HepG2 (cell line): ENCODE measurements around the gene CHMP6. TPM values are rescaled to one million over a fixed set of nuclear protein-coding genes. Genes with fewer than 3 reads are reported as not detected.

Experiments used
- AGO2 ChIP-seq: fragments of 200-400 bp; formaldehyde crosslinking; optimal IDR thresholded peaks from 2 replicates; pipeline ENCODE3; 2017; ENCODE audit warnings: mild to moderate bottlenecking, low read depth, low read length, moderate library complexity
- CHD4 ChIP-seq: fragments of 200-600 bp; sonication (generic); IDR thresholded peaks from 2 replicates; pipeline ENCODE4 v1.7.0; 2017; ENCODE audit warnings: mild to moderate bottlenecking, low read length, borderline replicate concordance
- CREM ChIP-seq, 2 experiments: sonication (generic) in 1 of 2; formaldehyde crosslinking in 1 of 2; IDR thresholded peaks; 2 replicates each; pipeline versions ENCODE4 v1.4.0 to v1.6.1; 2016 to 2020; ENCODE audit warnings: antibody characterized with exemption in 1 of 2, mild to moderate bottlenecking in 1 of 2, missing genetic modification reagents in 1 of 2
- GABPA ChIP-seq, 2 experiments: IDR thresholded peaks; 2 replicates each; pipeline ENCODE4 v1.6.1; 2011 to 2016; ENCODE audit warnings: low read depth in 2 of 2, low read length in 1 of 2, missing biosample characterization in 1 of 2, missing genetic modification characterization in 1 of 2
- HNRNPLL ChIP-seq: fragments of 200-400 bp; formaldehyde crosslinking; IDR thresholded peaks from 2 replicates; pipeline ENCODE4 v1.6.1; 2017; ENCODE audit warnings: mild to moderate bottlenecking, low read depth, low read length; ENCODE audit not compliant: poor library complexity, severe bottlenecking
- LCORL ChIP-seq, 2 experiments: fragments of 450-650 bp in 1 of 2; sonication (generic) in 1 of 2; formaldehyde crosslinking in 1 of 2; IDR thresholded peaks; 2 replicates each; pipeline versions ENCODE4 v1.5.0 to v1.6.1; 2017 to 2020; ENCODE audit warnings: antibody characterized with exemption in 1 of 2, missing genetic modification reagents in 1 of 2
- MAF1 ChIP-seq: sonication (generic); formaldehyde crosslinking; IDR thresholded peaks from 2 replicates; pipeline ENCODE4 v1.5.0; 2020; ENCODE audit warnings: missing genetic modification reagents, borderline replicate concordance
- MAZ ChIP-seq, 2 experiments: sonication (generic) in 1 of 2; formaldehyde crosslinking in 1 of 2; IDR thresholded peaks; 2 replicates each; pipeline versions ENCODE4 v1.5.0 to v1.6.1; 2012 to 2020; ENCODE audit warnings: low read depth in 2 of 2, mild to moderate bottlenecking in 2 of 2, borderline replicate concordance in 1 of 2, improper control_type of control experiment in 1 of 2, low read length in 1 of 2, missing genetic modification reagents in 1 of 2, moderate library complexity in 1 of 2
- MTF2 ChIP-seq: sonication (generic); formaldehyde crosslinking; IDR thresholded peaks from 2 replicates; pipeline ENCODE4 v1.5.0; 2020; ENCODE audit warnings: missing genetic modification reagents, borderline replicate concordance
- NR2C2 ChIP-seq: sonication (generic); formaldehyde crosslinking; IDR thresholded peaks from 2 replicates; pipeline ENCODE4 v1.4.0; 2020; ENCODE audit warnings: missing genetic modification reagents, mild to moderate bottlenecking, moderate library complexity, borderline replicate concordance
- NR2F6 ChIP-seq, 2 experiments: IDR thresholded peaks; 2 replicates each; pipeline ENCODE4 v1.6.1; 2016; ENCODE audit warnings: antibody characterized with exemption in 1 of 2, mild to moderate bottlenecking in 1 of 2
- PHF21A ChIP-seq: sonication (generic); formaldehyde crosslinking; IDR thresholded peaks from 2 replicates; pipeline ENCODE4 v1.5.0; 2020; ENCODE audit warnings: mild to moderate bottlenecking, missing genetic modification reagents
- TCF7L2 ChIP-seq: IDR thresholded peaks from 2 replicates; pipeline ENCODE4 v1.6.1; 2011; ENCODE audit warnings: mild to moderate bottlenecking, low read depth, low read length, moderate library complexity
- ZNF256 ChIP-seq: sonication (generic); formaldehyde crosslinking; conservative IDR thresholded peaks from 2 replicates; pipeline ENCODE4 v1.4.0; 2020; ENCODE audit warnings: missing genetic modification reagents
- ZNF263 ChIP-seq: sonication (generic); formaldehyde crosslinking; IDR thresholded peaks from 2 replicates; pipeline ENCODE4 v1.4.0; 2020; ENCODE audit warnings: missing genetic modification reagents
- ZNF567 ChIP-seq: sonication (generic); formaldehyde crosslinking; IDR thresholded peaks from 2 replicates; pipeline ENCODE4 v1.8.1; 2023; ENCODE audit warnings: mild to moderate bottlenecking, missing genetic modification reagents, borderline replicate concordance
- ZSCAN20 ChIP-seq: sonication (generic); formaldehyde crosslinking; IDR thresholded peaks from 2 replicates; pipeline ENCODE4 v1.4.0; 2020; ENCODE audit warnings: missing genetic modification reagents, mild to moderate bottlenecking, borderline replicate concordance
- polyA plus RNA-seq, 8 experiments: library from polyadenylated mRNA; depleted of rRNA in 3 of 8; stranded (reverse) in 7 of 8; unstranded in 1 of 8; fragments of >200 nt; fragmentation: Illumina TruSeq in 4 of 8; extraction: Trizol in 4 of 8; gene quantifications; 2 replicates each; pipeline versions ENCODE4 v1.2.1 to v1.2.3, GENCODE V29; 2011 to 2016; ENCODE audit warnings: low read depth in 4 of 8, missing spikeins in 1 of 8, mixed read lengths in 1 of 8; ENCODE audit not compliant: insufficient read depth in 1 of 8
- total RNA-seq, 5 experiments: library from RNA; depleted of rRNA; stranded (reverse); fragments of >200 nt; fragmentation: Illumina TruSeq; extraction: Trizol; gene quantifications; 2 replicates each; pipeline ENCODE4 v1.2.3, GENCODE V29; 2016; ENCODE audit warnings: low read depth in 1 of 5
- TF ChIP-seq, protein P1 (sequence below): sonication (generic); formaldehyde crosslinking; IDR thresholded peaks from 2 replicates; pipeline ENCODE4 v1.5.1; 2020; ENCODE audit warnings: missing genetic modification reagents, mild to moderate bottlenecking, borderline replicate concordance
- TF ChIP-seq, protein P2 (sequence below): sonication (generic); formaldehyde crosslinking; conservative IDR thresholded peaks from 2 replicates; pipeline ENCODE4 v1.4.0; 2020; ENCODE audit warnings: mild to moderate bottlenecking, missing genetic modification reagents, moderate library complexity
- TF ChIP-seq, protein P3 (sequence below): sonication (generic); formaldehyde crosslinking; IDR thresholded peaks from 2 replicates; pipeline ENCODE4 v1.4.0; 2020; ENCODE audit warnings: missing genetic modification reagents, mild to moderate bottlenecking, borderline replicate concordance

Gene CHMP6
- total and polyA plus RNA-seq, 2 of the 13 experiments (the other 11 are each of a cell fraction or from before 2014, with no cell fraction given), result 11.1 to 24.2 TPM

DNA sequence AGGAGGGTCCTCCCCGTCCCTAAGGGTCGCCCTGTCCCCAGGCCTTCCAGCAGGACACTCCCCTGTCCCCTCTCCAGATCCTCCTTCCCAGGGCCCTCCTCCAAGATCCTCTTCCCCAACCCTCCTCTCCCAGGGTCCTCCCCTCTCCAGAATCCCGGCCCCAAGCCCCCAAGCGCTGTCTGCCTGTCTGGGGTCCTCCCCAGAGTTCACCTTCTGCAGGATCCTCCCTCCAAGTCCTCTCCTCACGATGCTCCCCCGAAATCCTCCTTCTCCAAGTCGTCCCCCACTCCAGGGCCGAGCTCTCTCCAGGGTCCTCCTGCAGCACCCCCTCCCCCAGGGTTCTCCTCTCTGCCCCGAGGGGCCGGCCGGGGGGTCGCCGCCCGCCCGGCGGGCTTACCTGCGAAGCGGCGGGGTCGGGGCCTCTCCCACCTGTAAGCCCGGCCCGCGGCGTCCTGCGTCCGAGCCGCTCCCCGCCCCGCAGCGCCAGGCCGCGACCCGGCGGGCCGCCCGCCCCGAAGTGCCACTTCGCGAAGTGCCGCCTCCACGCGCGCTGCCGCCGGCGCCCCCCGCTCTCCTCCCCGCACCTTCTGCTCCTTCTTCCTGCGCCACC is 42.6 kb downstream of the CHMP6 start (continued):
- TF ChIP-seq, protein P1, sequence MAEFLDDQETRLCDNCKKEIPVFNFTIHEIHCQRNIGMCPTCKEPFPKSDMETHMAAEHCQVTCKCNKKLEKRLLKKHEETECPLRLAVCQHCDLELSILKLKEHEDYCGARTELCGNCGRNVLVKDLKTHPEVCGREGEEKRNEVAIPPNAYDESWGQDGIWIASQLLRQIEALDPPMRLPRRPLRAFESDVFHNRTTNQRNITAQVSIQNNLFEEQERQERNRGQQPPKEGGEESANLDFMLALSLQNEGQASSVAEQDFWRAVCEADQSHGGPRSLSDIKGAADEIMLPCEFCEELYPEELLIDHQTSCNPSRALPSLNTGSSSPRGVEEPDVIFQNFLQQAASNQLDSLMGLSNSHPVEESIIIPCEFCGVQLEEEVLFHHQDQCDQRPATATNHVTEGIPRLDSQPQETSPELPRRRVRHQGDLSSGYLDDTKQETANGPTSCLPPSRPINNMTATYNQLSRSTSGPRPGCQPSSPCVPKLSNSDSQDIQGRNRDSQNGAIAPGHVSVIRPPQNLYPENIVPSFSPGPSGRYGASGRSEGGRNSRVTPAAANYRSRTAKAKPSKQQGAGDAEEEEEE (CRISPR knock-in tag), result no peak
- peak; percentile 93 for TF ChIP-seq ZNF263
- no peak for TF ChIP-seq GABPA (IDR thresholded peaks at IDR 0.05; ENCODE audit: low read depth, low read length)
- TF ChIP-seq GABPA (CRISPR knock-in tag; IDR thresholded peaks at IDR 0.05; ENCODE audit: low read depth), result no peak
- no peak for TF ChIP-seq NR2F6 (IDR thresholded peaks at IDR 0.05)
- no peak for TF ChIP-seq NR2F6 (CRISPR knock-in tag; IDR thresholded peaks at IDR 0.05)
- no peak for TF ChIP-seq NR2C2
- TF ChIP-seq TCF7L2, result no peak
- no peak for TF ChIP-seq CHD4
- TF ChIP-seq MTF2 (CRISPR knock-in tag), result no peak
- no peak for TF ChIP-seq ZNF567 (CRISPR knock-in tag)
- peak; percentile 26; the same call in 1 of the 2 replicates for TF ChIP-seq PHF21A (CRISPR knock-in tag)
- TF ChIP-seq, protein P2, sequence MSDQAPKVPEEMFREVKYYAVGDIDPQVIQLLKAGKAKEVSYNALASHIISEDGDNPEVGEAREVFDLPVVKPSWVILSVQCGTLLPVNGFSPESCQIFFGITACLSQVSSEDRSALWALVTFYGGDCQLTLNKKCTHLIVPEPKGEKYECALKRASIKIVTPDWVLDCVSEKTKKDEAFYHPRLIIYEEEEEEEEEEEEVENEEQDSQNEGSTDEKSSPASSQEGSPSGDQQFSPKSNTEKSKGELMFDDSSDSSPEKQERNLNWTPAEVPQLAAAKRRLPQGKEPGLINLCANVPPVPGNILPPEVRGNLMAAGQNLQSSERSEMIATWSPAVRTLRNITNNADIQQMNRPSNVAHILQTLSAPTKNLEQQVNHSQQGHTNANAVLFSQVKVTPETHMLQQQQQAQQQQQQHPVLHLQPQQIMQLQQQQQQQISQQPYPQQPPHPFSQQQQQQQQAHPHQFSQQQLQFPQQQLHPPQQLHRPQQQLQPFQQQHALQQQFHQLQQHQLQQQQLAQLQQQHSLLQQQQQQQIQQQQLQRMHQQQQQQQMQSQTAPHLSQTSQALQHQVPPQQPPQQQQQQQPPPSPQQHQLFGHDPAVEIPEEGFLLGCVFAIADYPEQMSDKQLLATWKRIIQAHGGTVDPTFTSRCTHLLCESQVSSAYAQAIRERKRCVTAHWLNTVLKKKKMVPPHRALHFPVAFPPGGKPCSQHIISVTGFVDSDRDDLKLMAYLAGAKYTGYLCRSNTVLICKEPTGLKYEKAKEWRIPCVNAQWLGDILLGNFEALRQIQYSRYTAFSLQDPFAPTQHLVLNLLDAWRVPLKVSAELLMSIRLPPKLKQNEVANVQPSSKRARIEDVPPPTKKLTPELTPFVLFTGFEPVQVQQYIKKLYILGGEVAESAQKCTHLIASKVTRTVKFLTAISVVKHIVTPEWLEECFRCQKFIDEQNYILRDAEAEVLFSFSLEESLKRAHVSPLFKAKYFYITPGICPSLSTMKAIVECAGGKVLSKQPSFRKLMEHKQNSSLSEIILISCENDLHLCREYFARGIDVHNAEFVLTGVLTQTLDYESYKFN (CRISPR knock-in tag), result no peak
- TF ChIP-seq LCORL (IDR thresholded peaks at IDR 0.05), result no peak
- peak; percentile 45 for TF ChIP-seq LCORL (CRISPR knock-in tag; IDR thresholded peaks at IDR 0.05)
- TF ChIP-seq, protein P3, sequence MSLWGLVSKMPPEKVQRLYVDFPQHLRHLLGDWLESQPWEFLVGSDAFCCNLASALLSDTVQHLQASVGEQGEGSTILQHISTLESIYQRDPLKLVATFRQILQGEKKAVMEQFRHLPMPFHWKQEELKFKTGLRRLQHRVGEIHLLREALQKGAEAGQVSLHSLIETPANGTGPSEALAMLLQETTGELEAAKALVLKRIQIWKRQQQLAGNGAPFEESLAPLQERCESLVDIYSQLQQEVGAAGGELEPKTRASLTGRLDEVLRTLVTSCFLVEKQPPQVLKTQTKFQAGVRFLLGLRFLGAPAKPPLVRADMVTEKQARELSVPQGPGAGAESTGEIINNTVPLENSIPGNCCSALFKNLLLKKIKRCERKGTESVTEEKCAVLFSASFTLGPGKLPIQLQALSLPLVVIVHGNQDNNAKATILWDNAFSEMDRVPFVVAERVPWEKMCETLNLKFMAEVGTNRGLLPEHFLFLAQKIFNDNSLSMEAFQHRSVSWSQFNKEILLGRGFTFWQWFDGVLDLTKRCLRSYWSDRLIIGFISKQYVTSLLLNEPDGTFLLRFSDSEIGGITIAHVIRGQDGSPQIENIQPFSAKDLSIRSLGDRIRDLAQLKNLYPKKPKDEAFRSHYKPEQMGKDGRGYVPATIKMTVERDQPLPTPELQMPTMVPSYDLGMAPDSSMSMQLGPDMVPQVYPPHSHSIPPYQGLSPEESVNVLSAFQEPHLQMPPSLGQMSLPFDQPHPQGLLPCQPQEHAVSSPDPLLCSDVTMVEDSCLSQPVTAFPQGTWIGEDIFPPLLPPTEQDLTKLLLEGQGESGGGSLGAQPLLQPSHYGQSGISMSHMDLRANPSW (CRISPR knock-in tag), result no peak
- no peak for TF ChIP-seq ZSCAN20 (CRISPR knock-in tag)
- TF ChIP-seq ZNF256 (CRISPR knock-in tag), result no peak
- no peak for TF ChIP-seq MAF1
- peak; percentile 1 for TF ChIP-seq HNRNPLL
- TF ChIP-seq MAZ (IDR thresholded peaks at IDR 0.05; ENCODE audit: borderline replicate concordance, low read depth, low read length), result no peak; the same call in 1 of the 2 replicates
- no peak for TF ChIP-seq MAZ (CRISPR knock-in tag; IDR thresholded peaks at IDR 0.05; ENCODE audit: low read depth)
- no peak for TF ChIP-seq CREM (IDR thresholded peaks at IDR 0.05)
- TF ChIP-seq CREM (CRISPR knock-in tag; IDR thresholded peaks at IDR 0.05), result no peak
- TF ChIP-seq AGO2, result no peak
